Measurements from ENCODE around the gene ATP9B. TPM values are rescaled to one million over a fixed set of nuclear protein-coding genes. Genes with fewer than 3 reads are reported as not detected.

ATP9B gene
- total RNA-seq, 1 donor from 2014 or later, result 49.2 TPM

- Mint-ChIP-seq H3K4me3 (no peak overlapping the region), H3K4me1 (peaks cover 41% of the 10 kb centered on the region)
Observed at GRCh38 chr18:79424880-79425568, 355.8 kb downstream of the ATP9B start.

GRCh38 chr18:79425569-79425886 lies 356.3 kb downstream of the ATP9B start:
- ATAC-seq (ENCODE audit: low read depth) (no peak), DNase-seq (no peak)
- Mint-ChIP-seq H3K36me3 (ENCODE audit: low read depth) (peaks cover 55% of the 10 kb centered on the region), H3K4me3 (no peak overlapping the region), H3K27ac (peak overlapping the region; percentile 50), H3K27me3 (no peaks in the 10 kb centered on the region), H3K9me3 (no peaks in the 10 kb centered on the region), H3K4me1 (peaks cover 41% of the 10 kb centered on the region)
- intact Hi-C loops (cut with micrococcal nuclease), result no loop called here
- POLR2A ChIA-PET, result no interaction called here
- CTCF ChIA-PET, result no interaction called here
- no peak for TF ChIP-seq CTCF (IDR thresholded peaks at IDR 0.05)

More at GRCh38 chr18:79424880-79425568, 355.8 kb downstream of the ATP9B start:
- H3K36me3 Mint-ChIP-seq (ENCODE audit: low read depth), result peaks cover 56% of the 10 kb centered on the region
- no peaks in the 10 kb centered on the region for H3K9me3 Mint-ChIP-seq
- CTCF ChIA-PET, result no interaction called here
- POLR2A ChIA-PET, result no interaction called here
- H3K27me3 Mint-ChIP-seq, result no peaks in the 10 kb centered on the region
- intact Hi-C loops (cut with micrococcal nuclease), result no loop called here
- peak overlapping the region; percentile 47 for H3K27ac Mint-ChIP-seq
- TF ChIP-seq CTCF (IDR thresholded peaks at IDR 0.05), result no peak
- ATAC-seq (ENCODE audit: low read depth), result no peak
- DNase-seq, result no peak

DNA sequence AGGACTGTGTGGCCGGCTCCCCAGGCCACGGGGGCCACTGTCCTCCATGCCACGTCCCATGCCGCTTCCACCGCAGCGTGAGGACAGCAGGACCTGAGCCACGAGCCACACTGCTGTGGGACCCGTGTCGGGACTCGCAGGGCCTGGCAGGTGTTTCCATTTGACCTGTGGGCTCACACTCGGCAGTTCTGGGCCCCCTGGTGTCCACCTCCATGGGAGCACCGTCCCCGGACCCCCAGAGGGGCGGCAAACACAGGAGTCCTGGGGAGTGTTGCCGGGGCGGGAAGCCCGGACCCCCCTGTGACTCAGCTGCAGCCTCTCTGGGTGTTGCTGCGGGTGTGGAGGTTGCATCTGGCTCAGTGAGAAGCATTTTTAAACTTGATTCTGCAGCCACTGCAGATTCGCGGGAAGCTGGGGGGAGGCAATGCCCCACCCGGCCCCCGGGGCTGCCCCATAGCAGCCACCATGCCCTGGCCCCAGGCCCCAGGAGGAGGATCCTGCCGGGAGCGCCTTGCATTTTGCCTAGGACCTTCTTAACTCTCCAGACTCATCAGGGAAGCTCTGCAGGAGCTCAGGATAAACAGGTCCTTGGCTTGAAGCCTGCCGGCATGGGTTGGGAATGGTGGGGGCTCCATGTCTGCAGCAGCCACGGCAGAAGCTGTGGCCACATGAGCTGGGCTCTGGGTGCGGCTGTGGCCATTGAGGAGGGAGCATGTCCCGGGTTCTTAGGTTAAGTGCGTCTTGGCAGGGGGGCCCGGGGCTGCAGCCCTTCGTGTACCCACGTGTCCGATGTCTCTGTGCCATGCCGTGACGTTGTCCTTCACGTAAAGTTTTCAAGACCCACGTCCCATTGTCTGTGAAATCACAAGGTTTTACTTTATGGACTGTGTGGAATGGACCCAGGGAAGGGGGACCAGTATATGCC lies 357.4 kb downstream of the ATP9B start:
- TF ChIP-seq CTCF (IDR thresholded peaks at IDR 0.05), result no peak
- ATAC-seq (ENCODE audit: low read depth) (no peak), DNase-seq (no peak)
- Mint-ChIP-seq H3K36me3 (ENCODE audit: low read depth) (peaks cover 53% of the 10 kb centered on the region), H3K9me3 (no peaks in the 10 kb centered on the region), H3K4me3 (no peak overlapping the region), H3K27me3 (no peaks in the 10 kb centered on the region), H3K27ac (no peak overlapping the region), H3K4me1 (peaks cover 37% of the 10 kb centered on the region)
- intact Hi-C loops (cut with micrococcal nuclease), result no loop called here
- CTCF ChIA-PET, result no interaction called here
- POLR2A ChIA-PET, result no interaction called here

DNA sequence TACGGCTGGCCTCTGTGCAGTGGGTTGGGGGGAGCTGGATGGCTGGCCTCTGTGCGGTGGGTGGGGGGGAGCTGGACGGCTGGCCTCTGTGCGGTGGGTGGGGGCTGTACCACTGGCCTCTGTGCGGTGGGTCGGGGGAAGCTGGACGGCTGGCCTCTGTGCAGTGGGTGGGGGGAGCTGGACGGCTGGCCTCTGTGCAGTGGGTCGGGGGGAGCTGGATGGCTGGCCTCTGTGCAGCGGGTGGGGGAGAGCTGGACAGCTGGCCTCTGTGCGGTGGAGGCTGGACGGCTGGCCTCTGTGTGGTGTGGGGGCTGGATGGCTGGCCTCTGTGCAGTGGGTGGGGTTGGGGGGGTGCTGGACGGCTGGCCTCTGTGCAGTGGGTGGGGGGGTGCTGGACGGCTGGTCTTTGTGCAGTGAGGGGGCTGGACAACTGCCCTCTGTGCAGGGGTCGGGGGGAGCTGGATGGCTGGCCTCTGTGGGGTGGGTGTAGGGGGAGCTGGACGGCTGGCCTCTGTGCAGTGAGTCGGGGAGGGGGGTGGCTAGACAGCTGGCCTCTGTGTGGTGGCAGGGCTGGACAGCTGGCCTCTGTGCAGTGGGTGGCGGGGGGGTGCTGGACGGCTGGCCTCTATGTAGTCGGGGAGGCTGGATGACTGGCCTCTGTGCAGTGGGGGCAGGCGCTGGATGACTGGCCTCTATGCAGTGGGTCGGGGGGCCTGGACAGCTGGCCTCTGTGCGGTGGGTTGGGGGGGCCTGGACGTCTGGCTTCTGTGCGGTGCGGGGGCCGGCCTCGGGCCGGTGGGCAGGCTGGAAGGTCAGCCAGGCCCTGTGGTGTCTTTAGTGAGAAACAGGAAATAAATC lies 358.4 kb downstream of the ATP9B start:
- intact Hi-C loops (cut with micrococcal nuclease), result no loop called here
- ChIA-PET CTCF (no interaction called here), POLR2A (interaction anchor here (0.6 to 1.0 kb wide), 2 partner anchors 8 to 29 kb away, joined by 3 to 9 read pairs; no protein-coding TSS in a partner anchor)
- H3K9me3 Mint-ChIP-seq, result no peaks in the 10 kb centered on the region
- no peaks in the 10 kb centered on the region for H3K27me3 Mint-ChIP-seq
- no peak for ATAC-seq (ENCODE audit: low read depth)
- no peak for DNase-seq
- peaks cover 49% of the 10 kb centered on the region for H3K36me3 Mint-ChIP-seq (ENCODE audit: low read depth)
- no peak overlapping the region for H3K27ac Mint-ChIP-seq
- no peak overlapping the region for H3K4me3 Mint-ChIP-seq
- no peak for TF ChIP-seq CTCF (IDR thresholded peaks at IDR 0.05)
- peaks cover 29% of the 10 kb centered on the region for H3K4me1 Mint-ChIP-seq

Other genes starting within 250 kb of the ATP9B start
- gene SALL3, start 89.6 kb upstream of the ATP9B start, total RNA-seq, result not detected in 2 replicates